ENCODE results near the gene TOP3A. TPM values are rescaled to one million over a fixed set of nuclear protein-coding genes. Genes with fewer than 3 reads are reported as not detected.

Gene TOP3A
- total and polyA plus RNA-seq, 2 of the 13 experiments (the other 11 are each of a cell fraction or from before 2014, with no cell fraction given) = 16.9 to 36.8 TPM

- peak; percentile 98 for TF ChIP-seq HMGXB3 (CRISPR knock-in tag; IDR thresholded peaks at IDR 0.05; ENCODE audit: borderline replicate concordance)
- no peak for TF ChIP-seq RBAK (CRISPR knock-in tag; IDR thresholded peaks at IDR 0.05)
- TF ChIP-seq ZFP36L2 (CRISPR knock-in tag; IDR thresholded peaks at IDR 0.05) = no peak
- no peak for TF ChIP-seq MLX (CRISPR knock-in tag; IDR thresholded peaks at IDR 0.05)
- 0 out of 2 replicates have a peak, but pooled peaks have one; percentile 4 for TF ChIP-seq NR2F6 (IDR thresholded peaks at IDR 0.05)
- TF ChIP-seq NR2F6 (CRISPR knock-in tag; IDR thresholded peaks at IDR 0.05) = no peak
- no peak for TF ChIP-seq ZNF30 (CRISPR knock-in tag; IDR thresholded peaks at IDR 0.05)
- TF ChIP-seq ATF7-NPFF (CRISPR knock-in tag; IDR thresholded peaks at IDR 0.05; ENCODE audit: low read depth) = no peak
- no peak for TF ChIP-seq TBP (CRISPR knock-in tag; IDR thresholded peaks at IDR 0.05)
- no peak for TF ChIP-seq FOXM1 (CRISPR knock-in tag; IDR thresholded peaks at IDR 0.05)
- TF ChIP-seq ZZZ3 (CRISPR knock-in tag; IDR thresholded peaks at IDR 0.05; ENCODE audit: borderline replicate concordance) = no peak
- no peak for TF ChIP-seq RFXANK (CRISPR knock-in tag; IDR thresholded peaks at IDR 0.05)
- TF ChIP-seq DPF2 (CRISPR knock-in tag; IDR thresholded peaks at IDR 0.05; ENCODE audit: borderline replicate concordance, low read depth) = no peak
- no peak for TF ChIP-seq ETV6 (CRISPR knock-in tag; conservative IDR thresholded peaks at IDR 0.05)
- TF ChIP-seq ATF3 (CRISPR knock-in tag; IDR thresholded peaks at IDR 0.05) = no peak
- TF ChIP-seq POLR2AphosphoS2 (IDR thresholded peaks at IDR 0.05; ENCODE audit: low read depth, low read length) = no peak
- TF ChIP-seq CREB1 (IDR thresholded peaks at IDR 0.05) = no peak
- TF ChIP-seq CREB1 (CRISPR knock-in tag; IDR thresholded peaks at IDR 0.05) = no peak
- no peak for TF ChIP-seq ZBTB3 (CRISPR knock-in tag; IDR thresholded peaks at IDR 0.05; ENCODE audit: borderline replicate concordance, low read depth)
- TF ChIP-seq KDM4B (CRISPR knock-in tag; IDR thresholded peaks at IDR 0.05) = no peak
- no peak for TF ChIP-seq CENPX (CRISPR knock-in tag; IDR thresholded peaks at IDR 0.05)
- TF ChIP-seq ZNF205 (CRISPR knock-in tag; IDR thresholded peaks at IDR 0.05) = no peak
- no peak for TF ChIP-seq PHF21A (CRISPR knock-in tag; IDR thresholded peaks at IDR 0.05)
- TF ChIP-seq MTA1 (CRISPR knock-in tag; IDR thresholded peaks at IDR 0.05; ENCODE audit: borderline replicate concordance) = 0 out of 2 replicates have a peak, but pooled peaks have one; percentile 3
- no peak for TF ChIP-seq CSRNP2 (CRISPR knock-in tag; conservative IDR thresholded peaks at IDR 0.05; ENCODE audit: low read depth)
- no peak for TF ChIP-seq CREM (IDR thresholded peaks at IDR 0.05)
- TF ChIP-seq CREM (CRISPR knock-in tag; IDR thresholded peaks at IDR 0.05) = no peak
- TF ChIP-seq SP2 (CRISPR knock-in tag; IDR thresholded peaks at IDR 0.05) = no peak
Measured at GRCh38 chr17:18257268-18257981, 57.4 kb downstream of the TOP3A start (continued).

Data from HepG2 (cell line).